ENCODE results near the gene S100A12. TPM values are rescaled to one million over a fixed set of nuclear protein-coding genes. Genes with fewer than 3 reads are reported as not detected.

S100A12 gene
- total and polyA plus RNA-seq, 2 donors (not counting 3 experiments of a cell fraction or from before 2014, with no cell fraction given) = not detected

DNA sequence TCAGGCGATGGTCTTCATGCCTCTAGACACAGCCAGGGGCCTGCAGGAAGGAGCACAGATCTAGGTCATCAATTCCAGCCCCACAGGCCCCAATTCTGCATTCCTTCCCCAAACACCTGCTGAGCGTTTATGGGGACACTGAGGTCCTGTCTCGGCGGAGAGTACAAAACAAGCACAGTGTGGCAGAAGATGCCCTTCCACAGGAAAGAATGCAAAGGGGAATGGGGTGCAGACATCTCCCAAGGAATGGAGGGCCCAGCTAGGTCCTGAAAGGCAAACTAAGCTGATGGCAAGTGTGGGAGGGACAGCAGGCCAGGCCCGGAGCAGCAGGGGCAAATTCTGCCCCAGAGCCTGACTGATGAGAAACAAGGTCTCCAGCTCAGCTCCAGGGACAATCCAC lies 19.0 kb upstream of the S100A12 start:
- Histone ChIP-seq H3K27ac (ENCODE audit: insufficient read depth, low read depth, low read length) (no peak overlapping the region), H3K4me3 (replicated peaks in 1 of 3; ENCODE audit: insufficient read depth in 1 of 3, low read depth in 1 of 3, low read length in 3 of 3) (no peak overlapping the region), H2AFZ (ENCODE audit: low read depth, low read length) (no peak overlapping the region), H3K9ac (replicated peaks; ENCODE audit: extremely low read depth, insufficient read depth, low read length) (no peak overlapping the region), H3K9me3 (replicated peaks; ENCODE audit: control insufficient read depth, insufficient read depth, low read length) (no peaks in the 10 kb centered on the region), H3K27me3 (ENCODE audit: control insufficient read depth in 2 of 2, insufficient read depth in 2 of 2, low read length in 2 of 2) (no peaks in the 10 kb centered on the region), H3K4me2 (ENCODE audit: insufficient read depth, low read length) (no peak overlapping the region), H3K79me2 (ENCODE audit: control insufficient read depth, insufficient read depth, low read length) (no peaks in the 10 kb centered on the region), H4K20me1 (replicated peaks; ENCODE audit: control insufficient read depth, extremely low read depth, insufficient read depth, low read length) (no peaks in the 10 kb centered on the region), H3K36me3 (ENCODE audit: control insufficient read depth in 2 of 2, extremely low read depth in 1 of 2, insufficient read depth in 2 of 2, low read length in 2 of 2) (no peaks in the 10 kb centered on the region), H3K9me1 (replicated peaks; ENCODE audit: control insufficient read depth, extremely low read depth, insufficient read depth, low read length) (no peaks in the 10 kb centered on the region), H3K4me1 (ENCODE audit: control insufficient read depth, extremely low read depth, insufficient read depth, low read length) (no peaks in the 10 kb centered on the region)
- dilution Hi-C loops (cut with MboI; ENCODE audit: extremely low pct_ligation_motif_present, low sequenced_read_pairs) = no loop called here
- ChIA-PET CTCF (interaction anchor here (1.2 kb wide), 1 partner anchor 10 kb away, joined by 3 read pairs; no protein-coding TSS in a partner anchor), POLR2A (no interaction called here)
- DNase-seq (ENCODE audit: low read depth, low spot score) = no peak
- FAIRE-seq = no peak
- BruUV-seq (replicated peaks) = no TSS peak
- intact Hi-C loops (cut with micrococcal nuclease) = no loop called here
- no peak for TF ChIP-seq EZH2 (IDR thresholded peaks at IDR 0.05; ENCODE audit: borderline replicate concordance, low read depth, low read length, severe bottlenecking)
- TF ChIP-seq POLR2AphosphoS5 (IDR thresholded peaks at IDR 0.05; ENCODE audit: insufficient read depth, low read depth, low read length) = no peak
- TF ChIP-seq MAX (IDR thresholded peaks at IDR 0.05; ENCODE audit: insufficient read depth, insufficient read length) = no peak
- TF ChIP-seq FOS (IDR thresholded peaks at IDR 0.05; ENCODE audit: borderline replicate concordance, insufficient read depth, low read length) = no peak
- no peak for TF ChIP-seq JUN (IDR thresholded peaks at IDR 0.05; ENCODE audit: borderline replicate concordance, insufficient read depth, insufficient read length, low read depth)
- no peak for TF ChIP-seq POLR2A (IDR thresholded peaks at IDR 0.05; ENCODE audit: low read depth, low read length)
- no peak for TF ChIP-seq GATA2 (IDR thresholded peaks at IDR 0.05; ENCODE audit: insufficient read depth, insufficient read length, low read depth, low read length)
- TF ChIP-seq MYC (IDR thresholded peaks at IDR 0.05; ENCODE audit: low read depth, low read length) = no peak
- TF ChIP-seq, protein P1, sequence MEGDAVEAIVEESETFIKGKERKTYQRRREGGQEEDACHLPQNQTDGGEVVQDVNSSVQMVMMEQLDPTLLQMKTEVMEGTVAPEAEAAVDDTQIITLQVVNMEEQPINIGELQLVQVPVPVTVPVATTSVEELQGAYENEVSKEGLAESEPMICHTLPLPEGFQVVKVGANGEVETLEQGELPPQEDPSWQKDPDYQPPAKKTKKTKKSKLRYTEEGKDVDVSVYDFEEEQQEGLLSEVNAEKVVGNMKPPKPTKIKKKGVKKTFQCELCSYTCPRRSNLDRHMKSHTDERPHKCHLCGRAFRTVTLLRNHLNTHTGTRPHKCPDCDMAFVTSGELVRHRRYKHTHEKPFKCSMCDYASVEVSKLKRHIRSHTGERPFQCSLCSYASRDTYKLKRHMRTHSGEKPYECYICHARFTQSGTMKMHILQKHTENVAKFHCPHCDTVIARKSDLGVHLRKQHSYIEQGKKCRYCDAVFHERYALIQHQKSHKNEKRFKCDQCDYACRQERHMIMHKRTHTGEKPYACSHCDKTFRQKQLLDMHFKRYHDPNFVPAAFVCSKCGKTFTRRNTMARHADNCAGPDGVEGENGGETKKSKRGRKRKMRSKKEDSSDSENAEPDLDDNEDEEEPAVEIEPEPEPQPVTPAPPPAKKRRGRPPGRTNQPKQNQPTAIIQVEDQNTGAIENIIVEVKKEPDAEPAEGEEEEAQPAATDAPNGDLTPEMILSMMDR (IDR thresholded peaks at IDR 0.05; ENCODE audit: extremely low read depth in 1 of 2, insufficient read depth in 1 of 2, low read depth in 1 of 2, low read length in 2 of 2) = no peak
